LNCAP (cell line): ENCODE data around the gene RFX2.

Experiments
- TF ChIP-seq, protein P1 (sequence below): fragments of 450-650 bp; IDR thresholded peaks from 2 replicates; pipeline ENCODE4 v1.5.1; 2017; ENCODE audit warnings: mild to moderate bottlenecking

Gene RFX2

DNA sequence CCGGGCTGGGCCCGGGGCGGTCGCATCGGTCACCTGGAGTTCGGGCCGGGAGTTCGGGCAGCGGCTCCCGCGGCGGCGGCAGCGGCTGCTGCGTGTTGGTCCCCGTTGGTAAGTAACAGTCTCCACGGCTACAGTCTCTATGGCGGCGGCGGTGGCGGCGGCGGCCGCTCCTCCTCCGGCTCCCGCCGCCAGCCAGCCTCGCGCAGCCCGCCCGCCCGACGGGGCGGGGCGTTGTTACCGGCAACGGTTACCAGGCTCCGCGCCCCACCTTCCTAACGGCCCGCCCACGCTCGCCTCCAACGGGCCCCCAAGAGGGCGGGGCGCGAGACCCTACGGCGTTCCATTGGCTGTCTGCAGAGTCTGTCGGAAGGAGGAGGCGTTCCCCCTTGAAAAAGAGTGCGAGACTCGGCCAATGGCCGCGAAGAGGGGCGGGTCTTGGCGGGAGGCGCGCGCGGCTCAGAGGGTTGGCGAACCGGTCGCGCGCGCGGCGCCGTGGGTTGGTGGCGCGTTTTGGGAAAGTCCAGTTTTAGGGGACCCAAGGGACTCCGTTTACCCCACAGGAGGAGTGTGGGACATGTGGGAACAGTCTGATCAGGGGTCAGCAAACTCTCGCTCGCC lies at the start of gene RFX2:
RFX2 (minus strand) TSS at position 141 of the 618 bp plus-strand sequence. CDS start 63,004 bp downstream, outside the sequence.
- TF ChIP-seq, protein P1, sequence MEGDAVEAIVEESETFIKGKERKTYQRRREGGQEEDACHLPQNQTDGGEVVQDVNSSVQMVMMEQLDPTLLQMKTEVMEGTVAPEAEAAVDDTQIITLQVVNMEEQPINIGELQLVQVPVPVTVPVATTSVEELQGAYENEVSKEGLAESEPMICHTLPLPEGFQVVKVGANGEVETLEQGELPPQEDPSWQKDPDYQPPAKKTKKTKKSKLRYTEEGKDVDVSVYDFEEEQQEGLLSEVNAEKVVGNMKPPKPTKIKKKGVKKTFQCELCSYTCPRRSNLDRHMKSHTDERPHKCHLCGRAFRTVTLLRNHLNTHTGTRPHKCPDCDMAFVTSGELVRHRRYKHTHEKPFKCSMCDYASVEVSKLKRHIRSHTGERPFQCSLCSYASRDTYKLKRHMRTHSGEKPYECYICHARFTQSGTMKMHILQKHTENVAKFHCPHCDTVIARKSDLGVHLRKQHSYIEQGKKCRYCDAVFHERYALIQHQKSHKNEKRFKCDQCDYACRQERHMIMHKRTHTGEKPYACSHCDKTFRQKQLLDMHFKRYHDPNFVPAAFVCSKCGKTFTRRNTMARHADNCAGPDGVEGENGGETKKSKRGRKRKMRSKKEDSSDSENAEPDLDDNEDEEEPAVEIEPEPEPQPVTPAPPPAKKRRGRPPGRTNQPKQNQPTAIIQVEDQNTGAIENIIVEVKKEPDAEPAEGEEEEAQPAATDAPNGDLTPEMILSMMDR = no peak

- TF ChIP-seq, protein P1 = no peak
Observed at GRCh38 chr19:6156033-6156432, 45.7 kb upstream of the RFX2 start.

GRCh38 chr19:6150289-6150688 lies 40.0 kb upstream of the RFX2 start:
- TF ChIP-seq, protein P1 = no peak

- TF ChIP-seq, protein P1 = no peak
Observed at GRCh38 chr19:6141217-6141616, 30.9 kb upstream of the RFX2 start.

DNA sequence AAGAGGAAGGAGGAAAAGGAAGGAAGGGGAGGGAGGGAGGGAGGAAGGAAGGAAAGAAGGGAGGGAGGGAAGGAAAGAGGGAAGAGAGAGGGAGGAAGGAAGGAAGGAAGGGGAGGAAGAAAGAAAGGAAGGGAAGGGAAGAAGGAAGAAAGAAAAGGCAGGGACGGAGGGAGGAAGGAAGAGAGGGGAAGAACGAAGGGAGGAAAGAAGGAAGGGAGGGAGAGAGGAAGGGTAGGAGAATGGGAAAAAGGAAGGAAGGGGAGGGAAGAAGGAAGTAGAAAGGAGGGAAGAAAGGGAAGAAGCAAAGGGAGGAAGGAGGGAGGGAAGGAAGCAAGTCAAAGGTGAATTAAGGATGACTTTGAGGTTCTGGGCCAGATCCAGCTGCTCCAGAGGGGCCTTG lies 28.2 kb upstream of the RFX2 start:
- TF ChIP-seq, protein P1 = no peak

- TF ChIP-seq, protein P1 = no peak
Observed at GRCh38 chr19:6138066-6138465, 27.8 kb upstream of the RFX2 start.

GRCh38 chr19:6133231-6133630 lies 22.9 kb upstream of the RFX2 start:
- TF ChIP-seq, protein P1 = no peak

- TF ChIP-seq, protein P1 = no peak
Observed at GRCh38 chr19:6132482-6132881, 22.2 kb upstream of the RFX2 start.
